Measurements from ENCODE around the gene TIMM23. TPM values are rescaled to one million over a fixed set of nuclear protein-coding genes. Genes with fewer than 3 reads are reported as not detected.
"Not testable (repeated sequence)": the region's sequence is repeated elsewhere in the genome, so short reads cannot be mapped to it uniquely, and the experiment has no call there.

TIMM23 gene
- total and polyA plus RNA-seq, 9 donors, result 49.8 to 58.8 (median 54.2) TPM

DNA sequence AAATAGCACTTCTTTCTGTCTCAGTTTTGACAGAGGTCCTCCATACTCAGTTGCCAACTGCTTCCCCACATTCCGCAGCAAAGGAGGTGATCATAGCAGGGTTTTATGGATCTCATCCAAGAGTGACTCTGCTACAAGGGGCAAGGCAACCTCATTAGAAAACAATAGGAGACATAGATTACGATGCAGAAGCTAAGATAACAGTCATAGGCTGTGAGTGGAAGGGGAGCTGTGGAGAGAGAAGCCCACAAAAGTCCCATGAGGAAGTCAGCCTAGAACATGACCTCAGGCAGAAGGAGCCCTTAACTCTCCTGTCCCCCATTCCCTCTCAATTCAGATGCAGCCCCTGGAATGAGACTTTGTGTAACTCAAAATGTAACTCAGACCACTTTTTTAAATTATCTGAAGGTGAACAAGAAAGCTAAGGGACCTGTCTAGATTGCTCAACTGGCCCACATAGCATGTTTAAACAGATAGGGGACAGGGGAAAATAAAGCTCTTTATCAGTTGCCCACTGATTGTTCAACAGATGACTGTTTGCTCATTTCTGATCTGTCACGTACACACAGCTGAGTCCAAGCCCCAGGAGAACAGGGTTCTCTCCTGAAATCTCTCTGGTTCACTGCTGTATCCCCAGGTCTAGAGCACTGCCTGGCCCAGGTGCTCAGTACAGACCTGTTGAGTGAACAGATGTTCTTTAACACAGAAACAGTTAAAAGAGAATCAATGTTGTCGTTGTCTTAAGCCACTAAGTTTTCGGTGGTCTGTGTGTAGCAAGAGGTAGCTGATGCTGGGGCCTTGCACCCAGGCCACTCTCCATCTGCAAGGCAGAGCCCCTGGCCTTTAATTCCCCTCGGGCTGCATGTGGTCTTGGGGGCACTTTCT lies 59.6 kb downstream of the TIMM23 start:
- DNase-seq, result no peak
- Histone ChIP-seq H3K27me3 (ENCODE audit: control insufficient read depth, insufficient read depth, low read length) (no peaks in the 10 kb centered on the region), H3K4me1 (ENCODE audit: control insufficient read depth, insufficient read depth, low read length) (peaks cover 8% of the 10 kb centered on the region), H3K9me3 (replicated peaks; ENCODE audit: control insufficient read depth, low read depth, low read length) (no peaks in the 10 kb centered on the region), H3K36me3 (ENCODE audit: control insufficient read depth, insufficient read depth, low read length) (peaks cover 2% of the 10 kb centered on the region), H3K4me3 (ENCODE audit: low read length) (no peak overlapping the region), H3K27ac (ENCODE audit: low read length) (no peak overlapping the region)
- WGBS (ENCODE audit: insufficient coverage), result 79% methylated on average over 3 of the region's 6 CpGs

DNA sequence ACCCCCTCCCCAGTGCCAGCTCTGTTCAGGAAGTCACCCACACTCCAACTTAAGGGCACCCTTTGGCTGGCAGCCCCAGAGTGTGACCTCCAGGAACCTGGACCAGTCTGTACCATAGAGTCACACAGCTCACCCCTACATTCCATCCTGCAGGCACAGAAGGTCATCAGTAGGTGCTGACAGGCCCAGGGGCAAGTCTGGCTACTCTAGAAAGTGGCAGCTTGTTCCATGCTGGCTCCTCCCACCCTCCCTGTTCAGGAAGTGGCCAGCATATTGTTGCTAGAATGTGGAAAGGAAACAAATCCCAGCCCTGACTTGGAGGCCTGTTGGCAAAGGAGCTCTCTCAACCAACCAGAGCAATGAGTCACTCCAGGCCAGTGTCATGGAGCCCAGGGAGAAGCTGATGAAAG lies 61.3 kb downstream of the TIMM23 start:
- Histone ChIP-seq H3K9me3 (replicated peaks; ENCODE audit: control insufficient read depth, low read depth, low read length) (no peaks in the 10 kb centered on the region), H3K4me3 (ENCODE audit: low read length) (no peak overlapping the region), H3K27ac (ENCODE audit: low read length) (no peak overlapping the region), H3K36me3 (ENCODE audit: control insufficient read depth, insufficient read depth, low read length) (no peaks in the 10 kb centered on the region), H3K27me3 (ENCODE audit: control insufficient read depth, insufficient read depth, low read length) (no peaks in the 10 kb centered on the region), H3K4me1 (ENCODE audit: control insufficient read depth, insufficient read depth, low read length) (peaks cover 8% of the 10 kb centered on the region)
- no peak for DNase-seq

DNA sequence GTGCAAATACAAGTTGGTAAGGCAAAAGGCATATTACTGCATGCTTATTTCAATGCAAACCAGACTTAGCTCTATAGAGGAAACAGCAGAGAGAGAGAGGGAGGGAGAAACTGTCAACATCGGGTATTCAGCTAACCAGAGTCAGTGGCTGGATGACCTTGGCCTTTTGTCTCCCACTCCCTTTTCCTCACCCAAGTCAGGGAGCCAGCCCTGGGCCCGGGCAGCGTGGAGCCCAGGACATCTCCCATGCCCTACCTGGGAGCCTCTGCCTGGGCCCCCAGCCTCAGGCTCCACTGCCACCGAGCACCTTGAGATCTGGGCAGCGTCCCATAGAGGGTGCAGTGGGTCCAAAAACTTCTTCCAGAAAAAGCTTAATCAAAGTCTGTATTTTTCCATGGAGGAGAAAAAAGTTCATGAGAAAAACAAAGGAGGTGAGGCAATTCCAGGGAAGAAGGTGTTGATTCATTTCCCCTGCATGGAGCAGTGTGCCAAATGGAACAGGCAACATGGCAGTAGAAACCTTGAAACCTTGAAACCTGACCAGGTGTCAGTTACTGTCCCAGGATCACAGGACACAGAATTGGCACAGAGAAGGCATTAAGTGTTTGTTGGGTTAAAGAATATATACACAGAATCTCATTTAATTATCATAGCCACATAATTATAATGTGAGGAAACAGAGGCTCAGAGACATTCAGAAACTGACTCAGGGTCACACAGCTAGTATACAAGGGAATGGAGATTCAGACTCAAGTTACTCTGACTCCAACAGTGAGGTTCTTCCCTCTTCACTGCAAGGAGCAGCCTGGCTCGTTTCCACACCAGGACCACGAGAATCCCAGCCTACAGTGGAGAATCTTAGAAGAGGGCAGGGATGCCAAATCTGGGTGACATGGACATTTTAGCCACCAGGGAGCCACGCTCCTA lies 63.9 kb downstream of the TIMM23 start:
- Histone ChIP-seq H3K27me3 (ENCODE audit: control insufficient read depth, insufficient read depth, low read length) (no peaks in the 10 kb centered on the region), H3K36me3 (ENCODE audit: control insufficient read depth, insufficient read depth, low read length) (no peaks in the 10 kb centered on the region), H3K9me3 (replicated peaks; ENCODE audit: control insufficient read depth, low read depth, low read length) (no peaks in the 10 kb centered on the region), H3K4me1 (ENCODE audit: control insufficient read depth, insufficient read depth, low read length) (no peaks in the 10 kb centered on the region), H3K4me3 (ENCODE audit: low read length) (no peak overlapping the region), H3K27ac (ENCODE audit: low read length) (no peak overlapping the region)
- no peak for DNase-seq
- 68% methylated on average over 4 of the region's 8 CpGs for WGBS (ENCODE audit: insufficient coverage)

DNA sequence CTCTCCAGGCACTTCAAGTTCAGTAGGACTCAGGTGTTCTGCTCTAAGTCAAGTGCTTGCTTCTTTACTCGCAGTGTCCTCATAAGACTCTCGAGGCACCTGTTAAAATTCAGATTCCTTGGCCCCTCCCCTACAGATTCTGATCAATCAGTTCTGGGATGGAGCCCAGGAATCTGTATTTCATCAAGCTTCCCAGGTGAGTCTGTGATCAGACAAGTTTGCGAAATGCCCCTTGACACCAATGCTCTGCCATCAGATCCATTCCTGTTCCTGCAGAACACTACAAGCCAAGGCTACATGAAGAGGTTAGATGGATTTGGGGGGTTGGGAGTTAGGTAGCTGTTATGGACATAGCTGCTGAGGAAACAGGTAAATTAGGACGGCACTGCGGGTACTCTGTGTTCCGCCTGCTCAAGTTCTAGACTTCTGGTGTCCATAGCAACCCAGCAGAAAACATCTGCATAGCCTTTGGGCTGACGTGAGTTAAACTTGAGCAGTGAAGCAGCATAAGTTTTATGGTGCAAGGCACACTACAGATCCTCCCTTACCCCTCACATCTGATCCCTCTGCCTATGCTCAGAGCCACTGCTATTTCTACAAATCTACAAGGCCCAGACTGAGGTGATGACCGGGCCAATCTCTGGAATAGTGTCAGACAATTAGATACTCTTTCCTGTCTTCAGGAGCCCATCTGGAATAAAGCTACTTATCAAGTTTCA lies 65.0 kb downstream of the TIMM23 start:
- Histone ChIP-seq H3K4me1 (ENCODE audit: control insufficient read depth, insufficient read depth, low read length) (no peaks in the 10 kb centered on the region), H3K4me3 (ENCODE audit: low read length) (no peak overlapping the region), H3K27ac (ENCODE audit: low read length) (no peak overlapping the region), H3K9me3 (replicated peaks; ENCODE audit: control insufficient read depth, low read depth, low read length) (no peaks in the 10 kb centered on the region), H3K36me3 (ENCODE audit: control insufficient read depth, insufficient read depth, low read length) (no peaks in the 10 kb centered on the region), H3K27me3 (ENCODE audit: control insufficient read depth, insufficient read depth, low read length) (no peaks in the 10 kb centered on the region)
- no peak for DNase-seq
- 79% methylated on average over 5 of the region's 8 CpGs for WGBS (ENCODE audit: insufficient coverage)

DNA sequence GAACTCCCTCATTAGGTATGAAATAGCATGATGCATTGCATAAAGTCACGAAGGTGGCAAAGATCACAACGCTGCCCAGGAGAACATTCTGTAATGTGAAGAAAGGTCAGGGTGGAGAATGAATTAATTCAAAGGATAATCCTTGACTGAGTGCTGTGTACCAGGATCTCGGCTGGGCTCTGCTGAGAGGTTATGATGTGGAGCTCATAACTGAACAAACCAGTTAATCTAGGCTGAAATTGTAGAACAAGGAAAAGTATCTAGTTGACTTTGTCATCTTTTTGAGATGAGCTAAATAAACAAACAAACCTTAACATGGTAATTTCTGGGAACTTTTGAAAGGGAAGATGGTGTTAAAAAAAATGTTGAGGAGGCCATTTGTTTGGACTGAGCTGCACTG lies 67.7 kb downstream of the TIMM23 start:
- H3K4me1 ChIP-seq (ENCODE audit: control insufficient read depth, insufficient read depth, low read length), result no peaks in the 10 kb centered on the region
- no peaks in the 10 kb centered on the region for H3K27me3 ChIP-seq (ENCODE audit: control insufficient read depth, insufficient read depth, low read length)
- H3K27ac ChIP-seq (ENCODE audit: low read length), result no peak overlapping the region
- no peaks in the 10 kb centered on the region for H3K36me3 ChIP-seq (ENCODE audit: control insufficient read depth, insufficient read depth, low read length)
- no peak overlapping the region for H3K4me3 ChIP-seq (ENCODE audit: low read length)
- no peaks in the 10 kb centered on the region for H3K9me3 ChIP-seq (replicated peaks; ENCODE audit: control insufficient read depth, low read depth, low read length)
- 69% methylated on average over 3 of the region's 3 CpGs for WGBS (ENCODE audit: insufficient coverage)
- DNase-seq, result no peak

DNA sequence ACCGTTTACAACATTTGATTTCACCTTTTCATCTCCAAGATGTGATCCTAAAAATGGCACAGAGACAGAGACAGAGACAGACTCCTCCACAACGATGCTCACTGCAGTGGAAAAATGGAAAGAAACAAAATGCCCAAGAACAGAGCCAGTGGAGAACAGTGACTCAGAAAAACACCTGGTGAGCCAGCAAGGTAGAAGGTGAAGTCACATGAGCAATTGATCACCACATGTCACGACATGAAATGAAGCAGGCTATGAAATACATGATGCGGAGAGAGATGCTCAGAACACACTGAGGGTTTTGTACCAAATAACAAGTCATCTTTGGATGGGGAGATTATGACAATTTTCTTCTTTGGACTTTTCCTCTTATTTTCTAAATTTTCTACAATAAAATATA lies 70.2 kb downstream of the TIMM23 start:
- no peak for DNase-seq
- Histone ChIP-seq H3K9me3 (replicated peaks; ENCODE audit: control insufficient read depth, low read depth, low read length) (no peaks in the 10 kb centered on the region), H3K4me3 (ENCODE audit: low read length) (no peak overlapping the region), H3K27me3 (ENCODE audit: control insufficient read depth, insufficient read depth, low read length) (no peaks in the 10 kb centered on the region), H3K27ac (ENCODE audit: low read length) (no peak overlapping the region), H3K4me1 (ENCODE audit: control insufficient read depth, insufficient read depth, low read length) (no peaks in the 10 kb centered on the region), H3K36me3 (ENCODE audit: control insufficient read depth, insufficient read depth, low read length) (no peaks in the 10 kb centered on the region)
- 40% methylated on average over 1 of the region's 4 CpGs for WGBS (ENCODE audit: insufficient coverage)

DNA sequence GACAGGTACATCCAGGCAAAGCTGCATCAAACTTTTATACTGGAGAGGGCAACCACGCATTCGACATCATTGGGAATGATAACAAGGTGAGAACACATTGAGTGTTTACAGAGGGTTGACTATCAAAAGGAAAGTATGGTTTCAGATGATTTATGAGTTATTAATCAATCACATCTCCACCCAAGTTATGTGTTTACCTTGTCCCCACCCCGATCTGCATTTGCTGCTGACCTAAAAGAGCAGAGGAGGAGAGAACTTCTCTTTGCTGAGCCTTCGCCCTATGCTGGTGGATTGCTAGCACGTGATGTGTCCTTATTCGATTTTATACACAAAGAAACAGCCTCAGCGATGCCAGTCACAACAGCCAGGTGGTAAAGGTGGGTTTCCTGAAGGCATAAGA lies 74.0 kb downstream of the TIMM23 start, which contains the start of gene MSMB:
MSMB (minus strand) TSS at position 9 of the 400 bp plus-strand sequence. CDS start 32 bp downstream, outside the sequence.
- H3K27me3 ChIP-seq (ENCODE audit: control insufficient read depth, insufficient read depth, low read length), result no peaks in the 10 kb centered on the region

DNA sequence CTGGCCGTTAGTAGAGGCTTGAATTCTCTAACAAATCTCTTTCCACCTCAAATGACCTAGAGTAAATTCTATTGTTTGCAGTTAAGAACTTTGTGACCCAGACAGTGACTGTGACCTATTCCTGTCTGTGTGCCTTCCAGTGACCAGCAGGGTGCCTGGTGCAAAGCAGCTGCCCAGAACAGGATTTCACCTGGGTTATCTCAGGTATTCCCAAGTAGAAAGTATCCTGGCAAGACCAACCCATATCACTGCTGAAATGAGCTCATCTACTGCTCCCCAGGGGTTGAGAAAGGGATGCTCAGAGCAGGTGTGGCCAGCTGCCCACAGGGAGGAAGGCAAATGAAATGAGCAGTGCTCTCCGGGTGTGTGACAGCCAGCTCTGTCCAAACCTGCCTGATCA lies 75.9 kb downstream of the TIMM23 start:
- H3K36me3 ChIP-seq (ENCODE audit: control insufficient read depth, insufficient read depth, low read length), result no peaks in the 10 kb centered on the region
- no peak overlapping the region for H3K27ac ChIP-seq (ENCODE audit: low read length)
- no peak overlapping the region for H3K4me3 ChIP-seq (ENCODE audit: low read length)
- H3K9me3 ChIP-seq (replicated peaks; ENCODE audit: control insufficient read depth, low read depth, low read length), result no peaks in the 10 kb centered on the region
- no peaks in the 10 kb centered on the region for H3K27me3 ChIP-seq (ENCODE audit: control insufficient read depth, insufficient read depth, low read length)
- no peak for DNase-seq
- WGBS (ENCODE audit: insufficient coverage), result no CpG with 5 or more reads among the region's 2 CpGs
- H3K4me1 ChIP-seq (ENCODE audit: control insufficient read depth, insufficient read depth, low read length), result no peaks in the 10 kb centered on the region

More for the DNA sequence above, 74.0 kb downstream of the TIMM23 start, which contains the start of gene MSMB:
- DNase-seq, result no peak
- Histone ChIP-seq H3K9me3 (replicated peaks; ENCODE audit: control insufficient read depth, low read depth, low read length) (no peaks in the 10 kb centered on the region), H3K36me3 (ENCODE audit: control insufficient read depth, insufficient read depth, low read length) (no peaks in the 10 kb centered on the region), H3K4me3 (ENCODE audit: low read length) (no peak within 1 kb of the TSS), H3K27ac (ENCODE audit: low read length) (no peak within 1 kb of the TSS), H3K4me1 (ENCODE audit: control insufficient read depth, insufficient read depth, low read length) (no peaks in the 10 kb centered on the region)
- WGBS (ENCODE audit: insufficient coverage), result 100% methylated on average over 1 of the region's 7 CpGs

DNA sequence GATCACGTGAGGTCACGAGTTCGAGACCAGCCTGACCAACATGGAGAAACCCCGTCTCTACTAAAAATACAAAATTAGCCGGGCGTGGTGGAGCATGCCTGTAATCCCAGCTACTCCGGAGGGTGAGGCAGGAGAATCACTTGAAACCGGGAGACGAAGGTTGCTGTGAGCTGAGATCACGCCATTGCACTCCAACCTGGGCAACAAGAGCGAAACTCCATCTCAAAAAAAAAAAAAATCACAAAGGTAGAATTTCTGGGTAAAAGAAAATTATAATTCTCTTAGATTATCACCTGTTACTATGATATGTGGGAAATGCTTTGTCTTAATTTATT lies 77.2 kb downstream of the TIMM23 start:
- not testable (repeated sequence) for H3K4me3 ChIP-seq (ENCODE audit: low read length); H3K36me3 ChIP-seq (ENCODE audit: control insufficient read depth, insufficient read depth, low read length); H3K27ac ChIP-seq (ENCODE audit: low read length); H3K4me1 ChIP-seq (ENCODE audit: control insufficient read depth, insufficient read depth, low read length); H3K9me3 ChIP-seq (replicated peaks; ENCODE audit: control insufficient read depth, low read depth, low read length); DNase-seq; H3K27me3 ChIP-seq (ENCODE audit: control insufficient read depth, insufficient read depth, low read length)
- no CpG with 5 or more reads among the region's 11 CpGs for WGBS (ENCODE audit: insufficient coverage)

Measured in muscle of leg (tissue), 11 donors.